SJSA1 (cell line): Measurements from ENCODE around the gene DNASE1. TPM values are rescaled to one million over a fixed set of nuclear protein-coding genes. Genes with fewer than 3 reads are reported as not detected.

Experiments used
- total RNA-seq: library from RNA; depleted of rRNA; stranded (reverse); fragments of >200 nt; shearing (Covaris generic); gene quantifications from 2 replicates; pipeline ENCODE4 v1.2.3, GENCODE V29; 2014; rRNA removed

Gene DNASE1
- total RNA-seq, 1 experiment from 2014 or later: 12.9 TPM

Other genes starting within 250 kb of the DNASE1 start
- gene ZNF597, start 211.2 kb upstream of the DNASE1 start, total RNA-seq: 2.1 and 2.9 TPM in 2 replicates
- gene NAA60, start 211.0 kb upstream of the DNASE1 start, total RNA-seq: 4.6 and 6.8 TPM in 2 replicates
- not detected in 2 replicates for gene C16orf90, start 159.2 kb upstream of the DNASE1 start, total RNA-seq
- gene CLUAP1, start 153.7 kb upstream of the DNASE1 start, total RNA-seq: 17.4 and 37.6 TPM in 2 replicates
- not detected in 2 replicates for gene NLRC3, start 77.3 kb upstream of the DNASE1 start, total RNA-seq
- 3.5 and 6.0 TPM in 2 replicates for gene SLX4, start 43.1 kb upstream of the DNASE1 start, total RNA-seq
- gene TRAP1, start 62.8 kb downstream of the DNASE1 start, total RNA-seq: 50.7 and 54.2 TPM in 2 replicates
- 6.4 and 16.8 TPM in 2 replicates for gene CREBBP, start 226.0 kb downstream of the DNASE1 start, total RNA-seq